Spleen (tissue), 11 donors: ENCODE data around the gene PLA2G2F. TPM values are rescaled to one million over a fixed set of nuclear protein-coding genes. Genes with fewer than 3 reads are reported as not detected.
A peak's percentile ranks its signal among the peaks of the same experiment; 100 is the strongest.

ENCODE experiments used
- DNase-seq: peaks from one replicate; pipeline ENCODE4 v3.0.0-alpha.2; 2020
- H3K27ac ChIP-seq, 8 donors: fragments of 200-600 bp; sonication (generic) in 7 of 8; 1 replicate in 4 of 8; 2 replicates in 4 of 8; pipeline versions ENCODE4 v1.5.0 to v1.8.0; 2016 to 2021; ENCODE audit warnings: inconsistent platforms in 4 of 8, mild to moderate bottlenecking in 4 of 8, moderate library complexity in 1 of 8
- H3K27me3 ChIP-seq, 7 donors: fragments of 200-600 bp; sonication (generic) in 6 of 7; replicated peaks in 1 of 7; 1 replicate in 4 of 7; 2 replicates in 3 of 7; pipeline versions ENCODE4 v1.5.0 to v1.8.0; 2016 to 2021; ENCODE audit warnings: inconsistent platforms in 3 of 7, mild to moderate bottlenecking in 1 of 7
- H3K36me3 ChIP-seq, 6 donors: fragments of 200-600 bp; sonication (generic) in 5 of 6; 1 replicate in 4 of 6; 2 replicates in 2 of 6; pipeline versions ENCODE4 v1.5.0 to v1.8.0; 2016 to 2021; ENCODE audit warnings: inconsistent platforms in 2 of 6
- H3K4me1 ChIP-seq, 6 donors: fragments of 200-600 bp; sonication (generic) in 5 of 6; 1 replicate in 3 of 6; 2 replicates in 3 of 6; pipeline versions ENCODE4 v1.5.0 to v1.8.0; 2016 to 2021; ENCODE audit warnings: inconsistent platforms in 3 of 6
- H3K4me3 ChIP-seq, 8 donors: fragments of 200-600 bp; sonication (generic) in 7 of 8; 1 replicate in 4 of 8; 2 replicates in 4 of 8; pipeline versions ENCODE4 v1.5.0 to v1.8.0; 2016 to 2021; ENCODE audit warnings: inconsistent platforms in 4 of 8, mild to moderate bottlenecking in 4 of 8, moderate library complexity in 2 of 8
- H3K9me3 ChIP-seq, 8 donors: fragments of 200-600 bp; sonication (generic) in 7 of 8; 1 replicate in 4 of 8; 2 replicates in 4 of 8; pipeline versions ENCODE4 v1.5.0 to v1.8.0; 2016 to 2021; ENCODE audit warnings: inconsistent platforms in 4 of 8
- POLR2A ChIP-seq, 3 donors: fragments of 450-650 bp; IDR thresholded peaks; one replicate each; pipeline ENCODE4 v1.5.1; 2017; ENCODE audit warnings: antibody characterized with exemption in 3 of 3, mild to moderate bottlenecking in 1 of 3
- POLR2AphosphoS5 ChIP-seq, 3 donors: sonication (generic); formaldehyde crosslinking; IDR thresholded peaks; one replicate each; pipeline ENCODE4 v1.5.1; 2017; ENCODE audit warnings: antibody characterized with exemption in 3 of 3
- WGBS, 5 donors: extraction: QIAGEN DNeasy Blood & Tissue Kit in 3 of 5; methylation state at CpG; one replicate each; pipeline versions ENCODE4 v1.1.5 to v1.1.7; 2013 to 2018; 5-methylcytosine and 5-hydroxymethylcytosine counted together
- intact Hi-C: fragments of 100-400 bp; cut with DNase I; formaldehyde crosslinking; loops from one replicate; pipeline ENCODE4 v1.15.0; 2023; ENCODE audit warnings: low total_unique reads
- polyA plus RNA-seq, 3 donors: library from polyadenylated mRNA; stranded (reverse); fragments of 200-250 nt; gene quantifications; one replicate each; pipeline ENCODE4 v1.2.1, GENCODE V29; 2013
- total RNA-seq, 7 donors: library from RNA; depleted of rRNA in 3 of 7; stranded (reverse); fragments of >200 nt in 3 of 7; fragmentation: NEBNext Ultra II Directional in 4 of 7; extraction: Animal tissue kit (Norgen Biotek cat#: 25700) in 4 of 7; gene quantifications; one replicate each; pipeline versions ENCODE4 v1.1.0 to v1.2.1, GENCODE V29; 2016 to 2021
- TF ChIP-seq, protein P1 (sequence below), 11 experiments: fragments of 200-600 bp in 7 of 11; fragments of 450-650 bp in 4 of 11; sonication (generic) in 4 of 11; IDR thresholded peaks in 8 of 11; conservative IDR thresholded peaks in 3 of 11; 1 replicate in 7 of 11; 2 replicates in 4 of 11; pipeline versions ENCODE4 v1.4.0 to v1.8.0; 2016 to 2021; ENCODE audit warnings: antibody characterized with exemption in 11 of 11, inconsistent platforms in 4 of 11, mild to moderate bottlenecking in 1 of 11
- donor health status: healthy with polysubstance abuse.
- donor health status: DM: no; HTN: no; CAD: no; lungs with moderate emphysema.
- donor health status: DM: no; HTN: no; CAD: no.
- donor health status: Bipolar disorder and iron deficiency.
- donor health status: healthy.
- donor health status: DM: no; HTN: no; CAD: no.
- donor health status: DM: yes; HTN: yes; CAD: no.

PLA2G2F gene
- total and polyA plus RNA-seq, 10 donors: not detected

DNA sequence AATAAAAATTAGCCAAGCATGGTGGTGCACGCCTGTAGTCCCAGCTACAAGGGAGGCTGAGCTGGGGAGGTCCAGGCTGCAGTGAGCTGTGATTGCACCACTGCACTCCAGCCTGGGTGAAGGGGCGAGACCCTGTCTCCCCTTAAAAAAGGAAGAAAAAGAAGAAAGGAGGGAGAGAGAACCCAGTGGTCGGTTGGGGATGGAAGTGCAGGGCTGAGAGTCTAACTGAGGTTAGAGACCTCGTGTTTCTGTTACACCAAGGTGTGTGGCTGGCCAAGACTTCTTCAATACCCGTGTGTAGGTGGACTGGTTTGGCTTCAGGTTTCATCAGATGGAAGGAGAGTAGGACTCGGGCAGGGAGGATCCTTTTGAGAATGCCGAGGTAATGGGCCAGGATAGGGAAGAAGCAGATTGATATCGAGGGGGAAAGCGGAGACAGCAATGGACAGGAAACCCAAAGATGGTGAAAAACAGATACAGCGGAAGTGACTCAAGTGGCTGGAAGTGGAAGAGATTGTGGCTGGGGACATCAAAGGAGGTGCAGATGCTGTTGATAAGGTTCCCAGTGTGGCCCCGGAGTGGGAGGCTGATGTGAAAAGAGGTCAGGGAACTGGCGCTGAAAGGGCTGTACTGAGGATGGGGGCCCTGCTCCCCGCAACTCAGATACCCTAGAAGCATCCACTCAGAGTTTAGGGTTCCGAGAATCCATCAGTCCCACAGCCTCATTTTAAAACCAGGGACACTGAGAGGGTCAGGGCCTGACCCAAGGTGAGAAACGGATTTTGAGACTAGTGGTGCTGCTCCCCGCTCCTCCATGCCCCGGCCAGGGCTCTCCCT, 46.1 kb downstream of the PLA2G2F start:
- H3K4me3 ChIP-seq: peak overlapping the region in 7 of 8 donors; percentile 11 to 68 (median 37)
- H3K27ac ChIP-seq: peak overlapping the region in 3 of 8 donors; percentile 53 to 59 (median 59)
- intact Hi-C loops: no loop called here
- no peaks in the 10 kb centered on the region for H3K9me3 ChIP-seq
- no peak for DNase-seq
- TF ChIP-seq POLR2AphosphoS5 (IDR thresholded peaks at IDR 0.05) (no peak), POLR2A (IDR thresholded peaks at IDR 0.05) (no peak)
- TF ChIP-seq, protein P1, sequence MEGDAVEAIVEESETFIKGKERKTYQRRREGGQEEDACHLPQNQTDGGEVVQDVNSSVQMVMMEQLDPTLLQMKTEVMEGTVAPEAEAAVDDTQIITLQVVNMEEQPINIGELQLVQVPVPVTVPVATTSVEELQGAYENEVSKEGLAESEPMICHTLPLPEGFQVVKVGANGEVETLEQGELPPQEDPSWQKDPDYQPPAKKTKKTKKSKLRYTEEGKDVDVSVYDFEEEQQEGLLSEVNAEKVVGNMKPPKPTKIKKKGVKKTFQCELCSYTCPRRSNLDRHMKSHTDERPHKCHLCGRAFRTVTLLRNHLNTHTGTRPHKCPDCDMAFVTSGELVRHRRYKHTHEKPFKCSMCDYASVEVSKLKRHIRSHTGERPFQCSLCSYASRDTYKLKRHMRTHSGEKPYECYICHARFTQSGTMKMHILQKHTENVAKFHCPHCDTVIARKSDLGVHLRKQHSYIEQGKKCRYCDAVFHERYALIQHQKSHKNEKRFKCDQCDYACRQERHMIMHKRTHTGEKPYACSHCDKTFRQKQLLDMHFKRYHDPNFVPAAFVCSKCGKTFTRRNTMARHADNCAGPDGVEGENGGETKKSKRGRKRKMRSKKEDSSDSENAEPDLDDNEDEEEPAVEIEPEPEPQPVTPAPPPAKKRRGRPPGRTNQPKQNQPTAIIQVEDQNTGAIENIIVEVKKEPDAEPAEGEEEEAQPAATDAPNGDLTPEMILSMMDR (IDR thresholded peaks at IDR 0.05 in 8 of 11, conservative IDR thresholded peaks at IDR 0.05 in 3 of 11): no peak
- H3K36me3 ChIP-seq: no peaks in the 10 kb centered on the region
- peaks cover 0 to 57% (median 22%) of the 10 kb centered on the region in 7 donors for H3K27me3 ChIP-seq
- peaks cover 0 to 44% (median 22%) of the 10 kb centered on the region in 6 donors for H3K4me1 ChIP-seq
- WGBS, 5 donors: 31 to 42% (median 33%) methylated on average over 16 to 17 of the region's 17 CpGs

GRCh38 chr1:20185834-20186782, 47.0 kb downstream of the PLA2G2F start, which contains the start of the genes PLA2G2C and UBXN10:
Gene PLA2G2C (minus strand): TSS chr1:20186518. CDS start chr1:20177363, 9,155 bp downstream.
Gene UBXN10 (plus strand): TSS chr1:20186096. CDS start chr1:20190562, 4,466 bp downstream.
- no peaks in the 10 kb centered on the region for H3K9me3 ChIP-seq
- H3K4me1 ChIP-seq: peaks cover 0 to 44% (median 22%) of the 10 kb centered on the region in 6 donors
- intact Hi-C loops: no loop called here
- WGBS, 5 donors: 2 to 5% (median 2%) methylated on average over 17 to 52 of the region's 52 CpGs
- TF ChIP-seq POLR2AphosphoS5 (IDR thresholded peaks at IDR 0.05) (peak in 2 of 3 donors; percentile 12 to 30), POLR2A (IDR thresholded peaks at IDR 0.05) (no peak)
- TF ChIP-seq, protein P1 (IDR thresholded peaks at IDR 0.05 in 8 of 11, conservative IDR thresholded peaks at IDR 0.05 in 3 of 11): no peak
- no peaks in the 10 kb centered on the region for H3K36me3 ChIP-seq
- H3K4me3 ChIP-seq: peak within 1 kb of the TSS; percentile 11 to 68 (median 29)
- H3K27ac ChIP-seq: peak within 1 kb of the TSS in 3 of 8 donors; percentile 53 to 59 (median 59)
- peaks cover 0 to 66% (median 22%) of the 10 kb centered on the region in 7 donors for H3K27me3 ChIP-seq
- peak; percentile 87 for DNase-seq

- DNase-seq: no peak
- TF ChIP-seq POLR2AphosphoS5 (IDR thresholded peaks at IDR 0.05) (no peak), POLR2A (IDR thresholded peaks at IDR 0.05) (no peak)
- TF ChIP-seq, protein P1 (IDR thresholded peaks at IDR 0.05 in 8 of 11, conservative IDR thresholded peaks at IDR 0.05 in 3 of 11): no peak
- intact Hi-C loops: no loop called here
- Histone ChIP-seq H3K27ac (no peak overlapping the region), H3K9me3 (no peaks in the 10 kb centered on the region), H3K4me3 (no peak overlapping the region), H3K4me1 (peaks cover 0 to 44% (median 22%) of the 10 kb centered on the region in 6 donors), H3K27me3 (peaks cover 0 to 69% (median 22%) of the 10 kb centered on the region in 7 donors), H3K36me3 (no peaks in the 10 kb centered on the region)
- 72 to 82% (median 74%) methylated on average over 7 of the region's 7 CpGs for WGBS, 5 donors
These were observed 48.1 kb downstream of the PLA2G2F start for GRCh38 chr1:20187103-20187812.
